Measurements from ENCODE around the gene C22orf23. TPM values are rescaled to one million over a fixed set of nuclear protein-coding genes. Genes with fewer than 3 reads are reported as not detected.

C22orf23 gene
- total RNA-seq, 1 experiment from 2014 or later = 0.52 TPM

GRCh38 chr22:37932401-37932800, 21.0 kb downstream of the C22orf23 start:
- CTCF ChIA-PET = interaction anchor here (1.2 kb wide), 1 partner anchor 21 kb away, joined by 3 read pairs; the partner anchor contains the start of genes C22orf23 and POLR2F
- intact Hi-C loops (cut with micrococcal nuclease; ENCODE audit: unreplicated experiment) = loop anchor here (5.0 kb wide), 1 partner anchor 35 kb away; no protein-coding TSS in a partner anchor
- Mint-ChIP-seq H3K4me3 (ENCODE audit: low read depth, unreplicated experiment) (no peak overlapping the region), H3K9me3 (ENCODE audit: low read depth, unreplicated experiment) (no peaks in the 10 kb centered on the region), H3K27me3 (ENCODE audit: unreplicated experiment) (no peaks in the 10 kb centered on the region), H3K36me3 (ENCODE audit: insufficient read depth, unreplicated experiment) (peaks cover 65% of the 10 kb centered on the region), H3K27ac (ENCODE audit: unreplicated experiment) (no peak overlapping the region), H3K4me1 (ENCODE audit: low read depth, unreplicated experiment) (peaks cover 17% of the 10 kb centered on the region)
- no peak for DNase-seq
- TF ChIP-seq, protein P1, sequence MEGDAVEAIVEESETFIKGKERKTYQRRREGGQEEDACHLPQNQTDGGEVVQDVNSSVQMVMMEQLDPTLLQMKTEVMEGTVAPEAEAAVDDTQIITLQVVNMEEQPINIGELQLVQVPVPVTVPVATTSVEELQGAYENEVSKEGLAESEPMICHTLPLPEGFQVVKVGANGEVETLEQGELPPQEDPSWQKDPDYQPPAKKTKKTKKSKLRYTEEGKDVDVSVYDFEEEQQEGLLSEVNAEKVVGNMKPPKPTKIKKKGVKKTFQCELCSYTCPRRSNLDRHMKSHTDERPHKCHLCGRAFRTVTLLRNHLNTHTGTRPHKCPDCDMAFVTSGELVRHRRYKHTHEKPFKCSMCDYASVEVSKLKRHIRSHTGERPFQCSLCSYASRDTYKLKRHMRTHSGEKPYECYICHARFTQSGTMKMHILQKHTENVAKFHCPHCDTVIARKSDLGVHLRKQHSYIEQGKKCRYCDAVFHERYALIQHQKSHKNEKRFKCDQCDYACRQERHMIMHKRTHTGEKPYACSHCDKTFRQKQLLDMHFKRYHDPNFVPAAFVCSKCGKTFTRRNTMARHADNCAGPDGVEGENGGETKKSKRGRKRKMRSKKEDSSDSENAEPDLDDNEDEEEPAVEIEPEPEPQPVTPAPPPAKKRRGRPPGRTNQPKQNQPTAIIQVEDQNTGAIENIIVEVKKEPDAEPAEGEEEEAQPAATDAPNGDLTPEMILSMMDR (IDR thresholded peaks at IDR 0.05; ENCODE audit: unreplicated experiment) = no peak
- BruUV-seq (replicated peaks) = no TSS peak

DNA sequence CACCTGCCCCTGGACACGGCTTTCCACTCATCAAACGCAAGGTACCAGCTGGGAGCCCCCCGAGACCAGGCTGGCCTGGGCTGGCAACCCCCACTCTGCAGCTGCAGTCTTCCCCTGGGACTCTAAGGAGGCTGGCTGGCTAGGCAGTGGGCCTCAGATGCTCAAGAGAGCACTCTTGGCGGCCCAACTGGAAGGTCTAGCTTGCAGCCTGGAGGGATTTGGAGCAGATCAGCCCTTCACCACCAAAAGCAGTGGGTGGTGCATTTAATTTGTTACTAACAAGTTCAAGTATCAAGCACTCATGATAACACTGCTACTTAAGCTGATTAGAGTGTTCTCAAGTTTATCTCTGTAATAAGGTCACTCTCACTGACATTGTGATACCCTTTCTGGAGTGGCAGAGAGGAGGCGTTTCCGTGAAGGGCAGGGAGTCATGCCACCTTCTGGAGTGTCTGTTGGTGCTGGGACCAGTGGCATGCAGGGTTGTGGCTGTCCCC, 21.5 kb downstream of the C22orf23 start:
- Mint-ChIP-seq H3K4me1 (ENCODE audit: low read depth, unreplicated experiment) (peaks cover 17% of the 10 kb centered on the region), H3K27ac (ENCODE audit: unreplicated experiment) (no peak overlapping the region), H3K9me3 (ENCODE audit: low read depth, unreplicated experiment) (no peaks in the 10 kb centered on the region), H3K4me3 (ENCODE audit: low read depth, unreplicated experiment) (no peak overlapping the region), H3K36me3 (ENCODE audit: insufficient read depth, unreplicated experiment) (peaks cover 61% of the 10 kb centered on the region), H3K27me3 (ENCODE audit: unreplicated experiment) (no peaks in the 10 kb centered on the region)
- no TSS peak for BruUV-seq (replicated peaks)
- TF ChIP-seq, protein P1 (IDR thresholded peaks at IDR 0.05; ENCODE audit: unreplicated experiment) = no peak
- no peak for DNase-seq
- CTCF ChIA-PET = no interaction called here
- intact Hi-C loops (cut with micrococcal nuclease; ENCODE audit: unreplicated experiment) = loop anchor here (5.0 kb wide), 1 partner anchor 35 kb away; no protein-coding TSS in a partner anchor

GRCh38 chr22:37930952-37931440, 22.4 kb downstream of the C22orf23 start:
- Mint-ChIP-seq H3K36me3 (ENCODE audit: insufficient read depth, unreplicated experiment) (peaks cover 52% of the 10 kb centered on the region), H3K27ac (ENCODE audit: unreplicated experiment) (no peak overlapping the region), H3K9me3 (ENCODE audit: low read depth, unreplicated experiment) (no peaks in the 10 kb centered on the region), H3K4me1 (ENCODE audit: low read depth, unreplicated experiment) (peaks cover 17% of the 10 kb centered on the region), H3K4me3 (ENCODE audit: low read depth, unreplicated experiment) (no peak overlapping the region), H3K27me3 (ENCODE audit: unreplicated experiment) (no peaks in the 10 kb centered on the region)
- intact Hi-C loops (cut with micrococcal nuclease; ENCODE audit: unreplicated experiment) = loop anchor here (5.0 kb wide), 1 partner anchor 34 kb away; no protein-coding TSS in a partner anchor
- DNase-seq = no peak
- TF ChIP-seq, protein P1 (IDR thresholded peaks at IDR 0.05; ENCODE audit: unreplicated experiment) = peak; percentile 0
- CTCF ChIA-PET = no interaction called here
- no TSS peak for BruUV-seq (replicated peaks)

DNA sequence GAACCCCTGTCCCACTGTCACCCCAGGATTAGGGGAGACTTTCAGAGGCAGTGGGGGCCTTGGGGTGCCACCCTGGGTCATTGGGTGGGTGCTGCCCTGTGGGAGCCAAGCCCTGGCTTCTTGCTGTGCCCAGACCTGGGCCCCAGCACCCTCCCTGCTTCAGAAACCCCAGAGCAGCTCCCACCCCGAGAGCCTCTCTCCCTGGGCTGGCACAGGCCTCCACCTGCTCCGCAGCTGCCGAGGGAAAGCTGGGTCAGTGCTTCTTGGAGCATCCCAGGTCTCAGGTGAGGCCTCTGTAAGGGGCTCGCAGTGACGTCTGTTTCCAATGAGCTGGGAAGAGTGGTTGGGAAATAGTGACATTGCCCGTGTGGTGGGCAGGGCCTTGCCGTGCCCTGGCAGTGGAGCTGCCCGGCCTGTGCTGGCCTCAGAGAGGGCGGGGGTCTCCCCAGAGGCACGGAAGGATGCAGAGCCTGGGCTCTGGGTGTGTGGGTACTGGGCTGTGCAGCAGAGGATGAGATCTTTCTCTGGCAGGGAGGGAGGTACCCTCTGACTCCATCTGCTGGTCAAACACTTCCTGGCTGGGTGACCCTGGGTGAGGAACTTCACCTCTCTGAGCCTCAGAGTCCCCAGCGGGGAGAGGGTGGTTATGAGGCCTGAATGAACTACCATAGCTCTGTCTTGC, 23.0 kb downstream of the C22orf23 start:
- intact Hi-C loops (cut with micrococcal nuclease; ENCODE audit: unreplicated experiment) = loop anchor here (5.0 kb wide), 1 partner anchor 33 kb away; no protein-coding TSS in a partner anchor
- H3K27ac Mint-ChIP-seq (ENCODE audit: unreplicated experiment) = no peak overlapping the region
- CTCF ChIA-PET = no interaction called here
- TF ChIP-seq, protein P1 (IDR thresholded peaks at IDR 0.05; ENCODE audit: unreplicated experiment) = peak; percentile 46
- peaks cover 17% of the 10 kb centered on the region for H3K4me1 Mint-ChIP-seq (ENCODE audit: low read depth, unreplicated experiment)
- H3K27me3 Mint-ChIP-seq (ENCODE audit: unreplicated experiment) = no peaks in the 10 kb centered on the region
- no peaks in the 10 kb centered on the region for H3K9me3 Mint-ChIP-seq (ENCODE audit: low read depth, unreplicated experiment)
- no TSS peak for BruUV-seq (replicated peaks)
- DNase-seq = no peak
- no peak overlapping the region for H3K4me3 Mint-ChIP-seq (ENCODE audit: low read depth, unreplicated experiment)
- peaks cover 48% of the 10 kb centered on the region for H3K36me3 Mint-ChIP-seq (ENCODE audit: insufficient read depth, unreplicated experiment)
